Suprapubic skin (tissue), 4 donors: ENCODE data around the gene UTS2B. TPM values are rescaled to one million over a fixed set of nuclear protein-coding genes. Genes with fewer than 3 reads are reported as not detected.
"Not testable (repeated sequence)": the region's sequence is repeated elsewhere in the genome, so short reads cannot be mapped to it uniquely, and the experiment has no call there.

Experiments
- DNase-seq, 2 donors: peaks; one replicate each; pipeline ENCODE4 v3.0.0-alpha.2; 2019; ENCODE audit warnings: low spot score in 2 of 2
- H3K27ac ChIP-seq: fragments of 200-600 bp; sonication (generic); one replicate; pipeline ENCODE4 v1.5.1; 2019
- H3K27me3 ChIP-seq: fragments of 200-600 bp; sonication (generic); one replicate; pipeline ENCODE4 v1.5.1; 2019
- H3K36me3 ChIP-seq: fragments of 200-600 bp; sonication (generic); one replicate; pipeline ENCODE4 v1.5.1; 2019
- H3K4me1 ChIP-seq: fragments of 200-600 bp; sonication (generic); one replicate; pipeline ENCODE4 v1.5.1; 2019
- H3K4me3 ChIP-seq: fragments of 200-600 bp; sonication (generic); one replicate; pipeline ENCODE4 v1.5.1; 2019; ENCODE audit warnings: mild to moderate bottlenecking
- H3K9me3 ChIP-seq: fragments of 200-600 bp; sonication (generic); one replicate; pipeline ENCODE4 v1.5.1; 2019
- CTCF ChIP-seq, 2 donors: fragments of 200-600 bp in 1 of 2; fragments of 450-650 bp in 1 of 2; sonication (generic) in 1 of 2; IDR thresholded peaks; one replicate each; pipeline ENCODE4 v1.5.1; 2016 to 2019; ENCODE audit warnings: antibody characterized with exemption in 2 of 2, mild to moderate bottlenecking in 1 of 2, moderate library complexity in 1 of 2
- EP300 ChIP-seq: sonication (generic); formaldehyde crosslinking; IDR thresholded peaks from one replicate; pipeline ENCODE4 v1.6.1; 2017; ENCODE audit warnings: antibody characterized with exemption
- POLR2A ChIP-seq, 2 donors: fragments of 450-650 bp; IDR thresholded peaks; one replicate each; pipeline ENCODE4 v1.6.1; 2017; ENCODE audit warnings: antibody characterized with exemption in 2 of 2, mild to moderate bottlenecking in 2 of 2, moderate library complexity in 2 of 2
- POLR2AphosphoS5 ChIP-seq, 3 donors: sonication (generic); formaldehyde crosslinking; IDR thresholded peaks; one replicate each; pipeline ENCODE4 v1.6.1; 2017; ENCODE audit warnings: antibody characterized with exemption in 3 of 3
- WGBS: methylation state at CpG from one replicate; pipeline ENCODE4 v1.1.5; 2018; 5-methylcytosine and 5-hydroxymethylcytosine counted together
- total RNA-seq, 4 donors: library from RNA; depleted of rRNA; stranded (reverse); fragments of >200 nt; gene quantifications; one replicate each; pipeline ENCODE4 v1.1.0, GENCODE V29; 2016

Gene UTS2B
- total RNA-seq, 4 donors from 2014 or later, result 1.0 TPM; not detected in 3

- TF ChIP-seq POLR2A (IDR thresholded peaks at IDR 0.05), result no peak
- TF ChIP-seq EP300, result no peak
- TF ChIP-seq CTCF (IDR thresholded peaks at IDR 0.05), result no peak
- no peak for TF ChIP-seq POLR2AphosphoS5 (IDR thresholded peaks at IDR 0.05)
- H3K4me1 ChIP-seq, result no peaks in the 10 kb centered on the region
- H3K4me3 ChIP-seq, result no peak overlapping the region
- WGBS, result 44% methylated on average over 4 of the region's 4 CpGs
- no peaks in the 10 kb centered on the region for H3K36me3 ChIP-seq
- H3K27ac ChIP-seq, result no peak overlapping the region
- H3K27me3 ChIP-seq, result no peaks in the 10 kb centered on the region
- DNase-seq, result no peak
- H3K9me3 ChIP-seq, result no peaks in the 10 kb centered on the region
These were observed 47.8 kb downstream of the UTS2B start for GRCh38 chr3:191282251-191283185.

- TF ChIP-seq POLR2AphosphoS5 (IDR thresholded peaks at IDR 0.05) (no peak), POLR2A (IDR thresholded peaks at IDR 0.05) (no peak), EP300 (no peak), CTCF (IDR thresholded peaks at IDR 0.05) (no peak)
- DNase-seq, result no peak
- Histone ChIP-seq H3K36me3 (no peaks in the 10 kb centered on the region), H3K27me3 (no peaks in the 10 kb centered on the region), H3K4me3 (no peak overlapping the region), H3K9me3 (no peaks in the 10 kb centered on the region), H3K27ac (no peak overlapping the region), H3K4me1 (no peaks in the 10 kb centered on the region)
These were observed 49.4 kb downstream of the UTS2B start for GRCh38 chr3:191280882-191281281.

- Histone ChIP-seq H3K9me3 (no peaks in the 10 kb centered on the region), H3K4me3 (no peak overlapping the region), H3K27ac (no peak overlapping the region), H3K27me3 (no peaks in the 10 kb centered on the region), H3K36me3 (no peaks in the 10 kb centered on the region), H3K4me1 (no peaks in the 10 kb centered on the region)
- WGBS, result 21% methylated on average over 1 of the region's 1 CpG
- no peak for TF ChIP-seq POLR2A (IDR thresholded peaks at IDR 0.05)
- no peak for TF ChIP-seq POLR2AphosphoS5 (IDR thresholded peaks at IDR 0.05)
- no peak for TF ChIP-seq CTCF (IDR thresholded peaks at IDR 0.05)
- no peak for TF ChIP-seq EP300
- DNase-seq, result no peak
These were observed 50.2 kb downstream of the UTS2B start for GRCh38 chr3:191280111-191280510.

GRCh38 chr3:191275751-191276150, 54.6 kb downstream of the UTS2B start:
- Histone ChIP-seq H3K4me3 (no peak overlapping the region), H3K27me3 (no peaks in the 10 kb centered on the region), H3K9me3 (no peaks in the 10 kb centered on the region), H3K36me3 (no peaks in the 10 kb centered on the region), H3K4me1 (no peaks in the 10 kb centered on the region), H3K27ac (no peak overlapping the region)
- no peak for DNase-seq
- TF ChIP-seq POLR2A (IDR thresholded peaks at IDR 0.05), result no peak
- no peak for TF ChIP-seq CTCF (IDR thresholded peaks at IDR 0.05)
- no peak for TF ChIP-seq POLR2AphosphoS5 (IDR thresholded peaks at IDR 0.05)
- no peak for TF ChIP-seq EP300

- H3K27me3 ChIP-seq, H3K4me3 ChIP-seq, H3K36me3 ChIP-seq, H3K27ac ChIP-seq, H3K9me3 ChIP-seq, H3K4me1 ChIP-seq, DNase-seq: not testable (repeated sequence)
- WGBS, result 93% methylated on average over 14 of the region's 14 CpGs
These were observed 55.1 kb downstream of the UTS2B start for GRCh38 chr3:191275244-191275643.
